ENCODE data around the gene EOLA2.
"Not testable (repeated sequence)": the region's sequence is repeated elsewhere in the genome, so short reads cannot be mapped to it uniquely, and the experiment has no call there.

Gene EOLA2

DNA sequence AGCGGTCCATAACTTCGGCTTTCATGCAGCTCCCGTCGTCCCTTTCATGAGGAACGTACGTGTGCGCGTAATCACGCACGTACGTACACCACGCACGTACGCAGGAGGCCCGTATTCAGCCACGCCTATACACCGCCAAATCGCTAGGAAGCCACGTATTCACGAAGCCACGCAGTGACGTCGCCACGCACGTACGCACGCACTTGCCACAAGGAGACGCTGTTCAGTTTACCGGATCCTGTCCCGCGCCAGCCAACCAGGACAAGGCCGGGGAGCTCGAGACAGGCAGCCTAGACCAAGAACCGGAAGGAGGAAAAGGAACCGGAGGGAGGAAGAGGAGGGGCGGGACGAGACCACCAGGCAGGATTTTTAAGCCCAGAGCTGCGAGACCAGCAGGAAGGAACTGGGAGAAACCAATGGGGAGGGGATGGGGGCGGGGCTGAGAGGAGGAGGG, at the start of gene EOLA2:
Gene EOLA2, minus strand, starts transcription at position 65 of the 454 bp plus-strand sequence. CDS start 4,617 bp downstream, outside the sequence.
- DNase-seq: peak; percentile 96 to 99

DNA sequence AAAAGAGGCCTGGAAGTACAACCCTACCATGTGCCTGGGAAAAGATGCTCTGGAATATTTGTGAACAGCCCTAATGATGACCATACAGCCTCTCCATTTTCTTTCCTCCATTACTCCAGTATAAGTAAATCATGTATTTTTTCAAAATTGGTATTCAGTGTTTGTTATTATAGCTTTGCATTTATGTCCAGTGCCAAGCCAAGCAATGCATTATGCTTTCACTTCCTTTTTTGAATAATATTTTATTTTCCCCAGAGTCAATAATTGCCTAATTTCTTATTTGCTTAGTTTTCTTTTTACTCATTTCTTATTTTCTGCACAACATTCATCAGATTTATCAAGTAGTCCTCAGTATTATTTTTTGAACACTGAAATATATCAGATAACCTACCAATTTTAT, 49.3 kb upstream of the EOLA2 start:
- no peak for DNase-seq

DNA sequence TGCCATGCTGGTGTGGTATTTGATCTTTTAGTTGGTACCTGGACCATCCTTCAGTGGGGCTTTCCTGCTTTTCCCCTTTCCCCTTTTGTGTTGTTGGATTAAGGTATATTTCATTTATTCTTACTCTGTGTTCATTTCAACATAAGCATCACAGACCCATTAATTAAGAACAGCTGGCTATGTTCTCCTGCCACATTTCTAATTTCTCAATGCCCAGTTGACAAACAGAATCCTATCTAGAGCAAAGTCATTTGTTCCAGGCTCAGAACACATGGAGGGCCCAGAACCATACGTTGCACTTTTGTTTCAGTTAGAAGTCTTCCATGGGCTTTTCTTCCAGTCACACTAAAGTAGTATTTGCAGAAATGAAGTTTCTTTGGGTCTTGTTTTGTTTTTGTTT, 46.1 kb upstream of the EOLA2 start:
- DNase-seq: no peak

DNA sequence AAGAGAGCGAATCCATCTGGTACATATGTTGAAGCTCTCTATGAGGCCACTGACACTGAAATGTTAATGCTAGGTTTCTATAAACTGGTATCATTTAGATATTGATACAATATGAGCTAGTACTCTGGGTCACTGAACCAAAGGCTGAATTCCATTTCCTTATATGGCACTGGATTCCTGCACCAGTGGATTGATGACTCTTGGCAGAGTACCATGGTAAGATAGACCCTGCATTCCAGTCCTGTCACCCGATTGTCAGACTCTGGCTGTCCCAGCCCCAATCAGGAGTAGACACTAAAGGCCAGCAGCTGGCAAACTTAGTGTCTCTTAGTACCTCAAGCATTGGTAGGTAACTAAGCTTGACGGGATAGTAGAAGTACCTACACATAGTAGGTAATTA, 44.0 kb upstream of the EOLA2 start:
- DNase-seq: no peak

DNA sequence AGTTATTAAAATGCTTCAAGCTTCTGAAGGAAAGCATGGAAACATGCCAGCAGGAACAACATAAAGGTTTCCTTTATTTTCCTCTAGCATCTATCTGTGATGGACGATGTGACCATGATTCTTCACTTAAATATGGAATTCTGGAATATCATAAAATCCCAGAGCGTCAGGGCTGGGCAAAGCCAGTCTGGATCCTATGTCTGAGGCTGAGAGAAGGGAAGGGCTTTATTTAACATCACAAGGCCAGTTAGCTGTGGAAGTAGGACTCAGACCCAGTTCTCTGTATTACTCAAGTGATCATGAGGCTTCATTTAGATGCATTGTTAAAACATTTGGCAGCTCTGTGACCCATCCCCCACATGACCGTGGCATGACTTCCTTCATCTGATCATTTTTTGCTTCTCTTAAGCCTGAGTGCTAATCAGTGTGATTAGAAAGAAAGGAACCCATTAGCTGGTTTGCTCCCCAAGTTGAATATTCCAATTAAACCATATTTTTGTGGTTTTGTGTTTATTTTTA, 40.9 kb upstream of the EOLA2 start:
- no peak for DNase-seq

DNA sequence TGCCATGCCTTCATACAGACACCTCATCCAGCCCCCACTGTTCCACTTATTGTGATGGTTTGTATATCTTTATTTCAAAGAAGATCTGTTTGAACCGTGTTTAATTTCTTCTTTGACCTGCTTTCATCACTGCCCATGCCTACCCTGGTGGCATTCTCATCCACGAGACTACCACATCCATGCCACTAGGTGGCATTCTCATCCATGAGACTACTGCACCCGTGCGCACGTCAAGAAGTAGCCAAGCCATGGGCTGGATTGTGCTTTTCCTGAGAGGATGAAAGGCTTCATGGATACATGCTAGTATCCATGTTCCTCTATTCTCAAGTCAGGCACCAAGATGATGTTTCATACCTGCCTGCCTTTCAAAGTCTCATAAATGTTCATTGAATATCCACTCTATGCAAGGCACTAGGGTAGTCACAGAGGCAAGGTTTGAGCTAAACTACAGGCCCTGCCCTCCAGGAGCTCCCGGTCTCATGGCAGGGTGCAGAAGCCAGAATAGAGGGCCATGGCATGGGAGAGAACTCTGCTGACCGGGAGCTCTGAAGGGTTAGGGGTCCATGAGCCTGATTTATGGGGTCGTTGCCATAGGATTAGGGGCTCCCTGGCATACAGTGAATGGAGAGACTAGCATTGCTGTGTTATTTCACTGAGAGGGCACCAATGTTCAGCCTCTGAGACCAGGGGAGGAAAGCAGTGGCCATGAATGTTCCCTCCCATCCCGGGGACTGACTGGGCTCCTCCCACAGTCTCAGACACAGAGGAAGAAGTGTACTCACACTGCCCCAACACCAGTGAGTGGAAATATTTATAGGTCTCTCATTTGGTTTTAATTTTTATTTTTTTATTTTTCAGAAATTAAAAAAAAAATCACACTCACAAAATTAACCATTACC, 24.8 kb upstream of the EOLA2 start:
- DNase-seq: peak; percentile 26 to 67

DNA sequence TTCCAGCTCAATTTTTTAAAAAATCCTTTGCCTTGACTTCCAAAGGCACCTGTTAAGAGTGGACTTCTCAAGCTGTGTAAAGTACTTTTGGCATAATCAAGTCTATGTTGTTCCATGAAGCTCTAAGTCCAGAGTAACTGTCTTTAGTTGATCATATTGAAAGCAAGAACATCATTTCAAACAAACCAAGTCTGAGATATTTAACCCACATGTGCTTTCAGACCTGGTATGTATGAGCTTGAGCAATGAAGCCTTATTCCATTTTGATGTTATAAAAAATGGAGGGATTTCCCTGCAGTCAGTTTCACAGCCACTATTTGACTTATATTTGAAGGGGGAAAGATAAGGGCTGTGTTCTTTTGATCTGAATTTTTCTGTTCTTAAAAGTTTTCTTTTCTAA, 23.7 kb upstream of the EOLA2 start:
- no peak for DNase-seq

DNA sequence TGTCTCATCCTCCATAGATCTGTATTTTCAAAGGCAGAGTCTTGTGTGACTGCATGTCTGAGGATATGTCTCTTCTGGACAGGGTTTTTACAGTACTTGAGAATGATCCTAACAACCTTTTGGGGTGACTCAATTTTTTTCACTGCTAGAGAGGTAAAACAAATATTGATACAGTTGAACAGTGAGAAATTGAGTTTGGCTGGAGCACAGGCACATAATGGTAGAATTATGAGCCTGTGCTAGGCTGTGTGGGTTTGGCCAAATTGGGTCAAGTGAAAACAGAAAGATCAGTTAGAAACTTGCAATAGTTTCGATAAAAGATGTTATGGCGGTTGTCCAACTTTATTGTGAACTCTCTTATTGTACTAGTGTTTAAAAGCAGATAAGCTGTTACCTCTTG, 23.3 kb upstream of the EOLA2 start:
- DNase-seq: no peak

DNA sequence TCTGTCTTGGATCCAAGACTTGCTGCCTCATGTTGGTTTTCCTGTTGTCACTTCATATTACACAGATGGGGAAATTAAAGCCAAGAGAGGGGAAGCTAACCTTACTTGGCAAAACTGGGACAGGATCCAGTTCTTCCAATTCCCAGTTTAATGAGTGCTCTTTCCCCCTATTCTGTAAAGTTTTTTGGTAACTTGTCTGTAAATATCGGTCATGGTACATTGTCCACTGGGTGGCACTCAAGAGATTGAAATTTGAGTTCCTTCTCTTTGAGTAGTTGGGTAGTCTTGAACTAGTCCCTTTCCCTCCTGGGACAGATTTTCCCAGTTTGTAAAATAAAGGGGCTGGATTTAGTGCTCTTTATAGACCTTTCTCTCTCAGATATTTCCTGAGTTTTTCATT, 12.4 kb upstream of the EOLA2 start:
- peak; percentile 1 to 47 for DNase-seq

DNA sequence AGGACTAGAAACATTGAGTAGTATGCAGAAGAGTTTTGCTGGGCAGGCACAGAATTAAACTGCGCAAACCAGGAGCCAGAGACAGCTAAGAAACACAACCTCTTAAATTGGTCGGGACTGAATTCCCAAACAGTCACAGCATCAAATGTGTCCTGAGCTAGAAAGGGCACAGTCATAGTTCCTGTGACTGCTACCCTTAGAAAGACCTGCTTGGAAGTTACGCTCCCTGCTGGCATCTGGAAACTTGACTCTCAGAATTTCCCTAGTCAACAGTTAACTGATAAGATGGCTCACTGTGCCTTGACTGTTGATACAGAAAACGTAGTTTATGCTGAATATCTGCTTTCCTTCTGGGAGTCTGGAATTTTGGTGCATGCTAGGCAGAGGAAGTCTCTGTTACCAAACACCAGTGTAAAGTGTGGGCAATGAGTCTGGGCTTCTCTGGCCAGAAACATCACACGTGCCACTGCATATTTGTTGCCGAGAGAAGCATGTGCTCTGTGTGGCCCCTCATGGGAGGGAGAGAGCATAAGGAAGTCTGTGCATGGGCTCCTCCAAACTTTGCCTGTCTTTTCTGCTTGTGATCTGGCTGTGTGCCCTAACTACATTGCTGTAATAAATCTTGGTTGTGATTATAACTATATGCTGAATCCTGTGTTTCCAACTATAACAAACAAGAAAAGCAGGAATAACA, 11.6 kb upstream of the EOLA2 start:
- no peak for DNase-seq

DNA sequence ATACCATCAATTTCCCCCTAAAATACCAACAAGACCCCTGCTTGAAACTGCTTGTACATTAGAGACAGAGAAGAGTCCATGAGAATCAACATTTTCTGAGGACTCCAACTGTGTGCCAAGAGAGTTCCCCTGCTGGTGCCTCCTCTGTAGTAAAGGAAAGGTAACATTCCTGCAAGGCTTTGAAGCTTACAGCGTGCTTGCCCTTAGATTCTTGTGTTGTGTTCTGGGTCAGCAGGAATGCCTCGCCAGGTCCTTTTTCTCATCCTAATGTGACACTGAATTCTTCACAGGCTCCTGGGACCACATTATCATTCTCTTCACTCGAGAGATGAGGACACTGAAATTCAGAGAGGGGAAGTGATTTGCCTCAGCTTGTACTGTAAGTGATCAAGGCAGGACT, 9.7 kb upstream of the EOLA2 start:
- no peak for DNase-seq

DNA sequence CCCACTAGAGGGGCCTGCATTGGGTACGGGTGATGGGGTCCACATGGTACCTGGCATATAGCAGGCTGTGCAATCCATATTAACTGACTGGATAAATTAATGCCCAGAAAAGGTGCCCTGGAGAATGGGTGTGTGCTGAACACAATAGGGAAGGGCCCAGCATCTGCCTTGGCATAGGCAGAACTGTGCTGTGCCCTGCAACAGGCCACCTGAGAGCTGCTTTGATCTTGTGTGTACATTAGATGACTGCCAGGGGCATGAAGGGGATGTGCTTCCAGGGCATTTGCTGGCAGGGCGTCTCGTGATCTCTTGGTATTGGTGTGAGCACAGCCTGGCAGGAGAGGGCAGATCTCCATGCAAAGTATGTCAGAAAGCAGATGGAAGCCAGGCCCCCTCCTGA, 8.6 kb upstream of the EOLA2 start:
- DNase-seq: not testable (repeated sequence)

DNA sequence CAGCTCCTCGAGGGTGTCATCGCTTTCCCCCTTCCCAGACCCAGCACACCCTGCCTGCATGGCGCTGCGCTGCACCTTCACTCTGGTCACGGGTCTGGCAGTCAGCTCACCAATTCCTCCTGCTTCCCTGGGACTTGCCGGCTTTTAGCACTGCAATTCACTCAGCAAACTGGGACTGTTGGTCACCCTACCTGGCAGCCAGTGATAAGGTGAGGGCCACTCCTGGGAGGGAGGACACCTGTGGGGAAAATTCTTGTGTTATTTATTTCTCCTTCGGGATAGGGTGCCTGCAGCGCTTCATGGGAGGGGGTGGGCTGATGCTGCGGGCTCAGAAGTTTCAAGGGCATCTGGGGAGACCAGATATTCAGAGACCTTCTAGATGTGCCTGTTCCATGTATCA, 7.5 kb upstream of the EOLA2 start:
- not testable (repeated sequence) for DNase-seq

DNA sequence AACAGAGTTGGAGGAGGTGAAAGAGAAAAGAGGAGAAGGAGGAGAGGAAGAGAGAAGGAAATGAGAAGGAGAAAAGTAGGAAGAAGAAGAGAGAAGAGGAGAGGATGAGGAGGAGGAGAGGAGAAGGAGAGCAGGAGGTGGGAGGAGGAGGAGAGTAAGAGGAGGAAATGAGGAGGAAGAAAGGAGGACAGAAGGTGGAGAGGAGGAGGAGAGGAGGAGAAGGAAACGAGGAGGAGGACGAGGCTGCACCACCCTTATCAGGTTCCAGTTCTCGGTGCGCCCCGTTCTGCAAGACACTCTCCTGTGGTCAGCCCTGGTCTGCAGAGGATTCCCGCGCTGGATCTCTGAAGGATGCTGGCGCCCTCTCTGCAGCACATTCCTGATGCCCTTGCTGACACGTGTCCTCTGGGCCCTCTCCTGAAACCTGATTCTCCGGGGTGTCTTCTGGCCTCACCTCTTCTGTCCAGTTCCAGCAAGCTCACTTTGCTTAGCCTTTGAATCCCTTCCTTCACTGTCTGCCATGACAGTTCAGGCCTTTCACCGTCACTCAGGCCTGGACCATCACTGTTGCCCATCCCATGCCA, 6.9 kb upstream of the EOLA2 start:
- not testable (repeated sequence) for DNase-seq

DNA sequence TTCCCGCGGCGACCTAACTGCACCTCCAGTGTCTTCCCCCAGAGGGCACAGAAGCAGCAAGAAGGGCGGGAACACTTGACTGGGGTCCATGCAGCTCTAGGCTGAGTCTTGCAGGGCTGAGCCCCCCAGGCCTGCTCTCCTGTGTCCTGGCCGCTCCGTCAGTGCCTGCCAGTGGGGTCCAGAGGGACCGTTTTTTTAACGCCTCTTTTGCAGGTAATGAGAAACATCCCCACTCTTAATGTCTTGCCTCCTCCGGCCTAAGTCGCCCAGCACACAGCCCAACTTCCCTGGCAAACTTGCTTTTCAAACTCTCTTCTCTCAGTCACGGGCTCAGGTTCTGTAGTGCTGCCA, 2.4 kb upstream of the EOLA2 start:
- not testable (repeated sequence) for DNase-seq

DNA sequence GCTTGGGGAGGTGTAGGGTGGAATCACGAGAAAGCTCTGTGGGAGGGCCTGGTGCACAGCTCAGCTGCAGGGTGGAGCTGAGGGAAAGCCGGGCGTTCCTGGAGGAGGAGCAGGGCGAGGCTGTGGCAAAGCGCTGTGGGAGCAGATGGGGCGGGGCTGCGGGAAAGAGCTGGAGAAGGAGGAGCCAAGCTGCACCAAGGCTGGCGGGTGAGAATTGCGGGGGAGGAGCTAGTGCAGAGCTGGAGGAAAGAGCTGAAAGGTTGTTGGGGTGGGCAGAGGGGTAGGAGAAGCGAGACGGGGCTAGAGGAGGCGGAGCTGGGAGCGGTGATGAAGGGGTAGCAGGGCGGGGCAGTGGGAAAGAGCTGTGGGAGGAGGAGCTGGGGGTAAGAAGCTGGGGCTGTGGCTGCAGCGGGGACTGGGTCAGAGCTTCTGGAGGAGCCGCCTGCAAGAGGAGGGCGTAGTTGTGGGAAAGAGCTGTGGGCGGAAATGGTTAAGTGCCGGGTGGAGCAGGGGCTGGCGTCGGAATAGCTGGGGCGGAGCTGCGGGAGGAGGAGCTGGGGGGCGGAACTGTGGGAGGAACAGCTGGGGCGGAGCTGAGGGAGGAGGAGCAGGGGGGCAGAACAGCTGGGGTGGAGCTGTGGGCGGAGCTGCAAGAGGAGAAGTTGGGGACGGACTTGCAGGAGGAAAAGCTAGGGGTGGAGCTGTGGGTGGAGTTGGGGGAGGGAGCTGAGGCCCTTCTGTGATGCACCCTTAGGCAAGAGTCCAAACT, 1.8 kb upstream of the EOLA2 start:
- DNase-seq: peak; percentile 95 to 97

DNA sequence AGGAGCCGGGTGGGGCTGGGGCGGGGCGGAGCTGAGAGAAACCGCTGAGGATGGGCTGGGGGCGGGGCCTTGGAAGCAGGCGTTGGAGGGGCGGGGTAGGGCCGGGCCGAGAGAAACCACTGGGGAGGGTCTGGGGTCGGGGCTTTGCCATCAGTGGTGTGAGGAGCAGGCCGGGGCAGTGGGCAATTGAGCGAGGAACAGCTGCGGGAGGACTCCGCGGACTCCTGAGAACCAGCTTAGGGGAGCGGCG, 1.3 kb upstream of the EOLA2 start:
- DNase-seq: no peak

DNA sequence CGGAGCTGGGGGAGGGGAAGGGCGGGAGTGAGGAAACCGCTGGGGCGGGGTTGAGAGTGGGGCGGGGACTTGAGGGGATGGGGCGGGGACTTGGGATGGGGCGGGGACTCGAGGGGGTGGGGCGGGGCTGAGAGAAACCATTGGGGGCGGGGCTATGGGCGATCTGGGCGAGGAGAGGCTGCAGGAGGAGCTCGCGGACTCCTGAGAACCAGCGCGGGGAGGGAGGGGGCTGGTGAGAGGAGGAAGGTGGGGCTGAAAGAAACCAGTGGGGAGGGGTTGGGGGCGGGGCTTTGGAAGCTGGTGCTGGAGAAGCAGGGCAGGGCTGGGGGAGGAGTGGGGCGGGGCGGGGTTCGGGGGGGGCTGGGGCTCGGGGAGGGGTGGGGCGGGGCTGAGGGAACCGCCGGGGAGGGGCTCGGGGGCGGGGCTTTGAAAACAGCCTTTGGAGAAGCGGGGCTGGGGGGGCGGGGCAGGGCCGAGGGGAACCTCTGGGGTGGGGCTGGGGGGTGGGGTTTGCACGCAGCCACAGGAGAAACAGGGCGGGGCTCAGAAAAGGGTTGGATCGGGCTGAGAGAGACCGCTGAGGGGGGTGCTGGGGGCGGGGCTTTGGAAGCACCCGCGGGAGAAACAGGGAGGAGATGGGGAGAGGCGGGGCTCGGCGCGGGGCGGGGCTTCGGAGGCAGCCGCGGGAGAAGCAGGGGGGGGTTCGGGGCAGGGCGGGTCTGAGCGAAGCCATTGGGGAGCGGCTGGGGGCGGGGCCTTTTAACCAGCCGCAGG, 777 bp upstream of the EOLA2 start:
- peak; percentile 86 to 91 for DNase-seq

DNA sequence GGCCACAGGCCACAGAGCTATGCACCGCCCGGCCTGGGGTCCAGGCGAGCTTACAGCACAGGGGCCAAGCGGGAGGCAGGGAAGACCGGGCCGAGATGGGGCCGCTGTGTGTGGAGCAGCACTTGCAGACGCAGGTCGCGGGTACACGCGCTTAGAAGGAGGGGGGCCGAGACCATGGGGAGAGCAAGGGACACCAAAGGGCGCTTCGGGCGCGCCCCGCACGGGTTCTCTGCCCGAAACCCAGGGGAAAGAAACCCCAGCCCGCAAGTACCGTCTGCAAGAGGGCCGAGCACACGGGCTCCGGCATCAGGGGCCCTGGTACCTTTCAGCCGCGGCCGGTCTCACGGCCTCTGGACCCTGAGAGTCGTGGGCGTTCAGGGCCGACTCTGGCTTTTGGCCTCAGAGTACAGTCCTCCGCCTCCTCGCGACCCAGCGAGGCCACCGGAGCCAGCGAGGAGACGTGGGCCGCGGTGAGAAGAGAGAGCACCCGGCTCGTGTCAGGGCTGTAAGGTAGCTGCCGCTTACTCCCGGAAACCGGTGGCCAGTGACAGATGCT, 342 bp downstream of the EOLA2 start:
- DNase-seq: peak in 1 of 2 experiments; percentile 51

DNA sequence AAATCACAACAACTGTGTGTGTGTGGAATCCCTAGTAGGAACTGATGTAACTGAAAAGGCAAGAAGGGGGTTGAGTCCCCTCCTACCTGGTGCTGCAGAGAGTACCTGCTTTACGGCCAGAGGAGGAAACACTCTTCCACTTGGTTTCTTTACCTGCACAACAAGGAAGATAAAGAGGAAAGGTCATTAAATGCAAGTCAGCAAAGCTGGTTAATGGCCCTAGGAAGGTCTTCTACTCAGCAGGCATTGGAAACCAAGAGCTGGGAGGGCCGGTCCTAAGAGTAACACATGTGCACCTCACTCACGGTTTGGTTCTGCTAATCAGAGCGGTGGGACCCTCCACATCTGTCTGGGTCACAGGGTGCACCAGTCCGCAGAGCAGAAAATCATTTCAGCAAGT, 963 bp downstream of the EOLA2 start:
- DNase-seq: peak in 1 of 2 experiments; percentile 30

DNA sequence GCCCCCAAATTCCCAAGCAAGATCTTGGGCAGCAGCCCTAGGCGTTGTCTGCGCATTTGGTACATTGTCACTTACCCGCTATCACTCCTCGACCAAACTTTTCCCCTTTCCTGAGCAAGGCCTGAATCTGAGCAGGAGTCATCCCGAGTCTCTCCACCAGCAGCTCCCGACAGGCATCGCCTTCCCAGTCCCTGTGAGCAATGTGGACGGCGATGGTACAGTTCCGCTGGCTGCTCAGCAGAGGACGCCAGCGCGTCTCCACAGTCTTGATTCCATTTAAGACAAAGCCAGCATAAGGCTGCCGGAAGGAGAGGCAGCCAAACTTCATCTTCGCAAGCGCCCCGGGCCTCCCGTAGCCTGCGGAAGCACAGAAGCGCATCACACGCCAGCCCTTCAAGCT, 4.7 kb downstream of the EOLA2 start:
- not testable (repeated sequence) for DNase-seq

DNA sequence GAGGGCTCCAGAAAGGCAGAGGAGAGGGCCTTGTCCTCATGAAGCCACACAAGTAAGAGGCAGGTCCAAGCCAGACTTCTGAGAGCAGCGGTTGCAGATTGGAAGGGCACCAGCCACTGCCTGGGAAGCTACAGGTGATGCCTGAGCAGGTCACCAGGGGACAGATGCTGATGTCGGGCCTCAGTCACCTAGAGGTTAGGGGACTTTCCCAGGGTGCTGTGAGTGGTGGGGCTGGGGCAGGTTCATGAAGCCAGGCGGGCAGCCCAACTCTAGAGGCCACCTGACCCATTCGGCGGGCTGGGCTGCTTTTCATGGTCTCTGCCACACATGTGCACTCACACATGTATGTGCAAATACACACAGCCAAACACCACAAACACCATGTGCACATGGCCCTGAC, 5.3 kb downstream of the EOLA2 start:
- DNase-seq: not testable (repeated sequence)
